HEK293 (cell line): Measurements from ENCODE around the gene HRC.

Experiments
- CTCF ChIA-PET: fragments of 350-600 bp; formaldehyde crosslinking; extraction: SDS; loops from one replicate; lab custom pipeline; 2021; ENCODE audit warnings: antibody characterized with exemption; lab: Yijun Ruan, JAX
- POLR2A ChIA-PET: fragments of 300-600 bp; formaldehyde crosslinking; extraction: SDS; loops from one replicate; lab custom pipeline; 2020; ENCODE audit warnings: antibody characterized with exemption, inconsistent platforms; lab: Yijun Ruan, JAX
- H3K27ac ChIP-seq: fragments of 200-500 bp; sonication (Bioruptor generic); 2 replicates; pipeline ENCODE4 v1.5.1; 2014; ENCODE audit warnings: low read depth, low read length, control low read depth, inconsistent platforms; ENCODE audit errors: extremely low read depth
- H3K36me3 ChIP-seq, 2 experiments: fragments of 200-500 bp in 1 of 2; sonication (Bioruptor generic) in 1 of 2; 1 replicate in 1 of 2; 2 replicates in 1 of 2; pipeline ENCODE4 v1.5.1; 2014 to 2017; ENCODE audit warnings: inconsistent platforms in 2 of 2, low read length in 2 of 2; ENCODE audit not compliant: control insufficient read depth in 2 of 2, insufficient read depth in 1 of 2
- H3K4me1 ChIP-seq: fragments of 200-500 bp; sonication (Bioruptor generic); 2 replicates; pipeline ENCODE4 v1.5.1; 2014; ENCODE audit warnings: mild to moderate bottlenecking, low read length, inconsistent platforms; ENCODE audit not compliant: control insufficient read depth, insufficient read depth
- H3K4me3 ChIP-seq: 2 replicates; pipeline ENCODE4 v1.5.1; 2011; ENCODE audit warnings: low read depth, mild to moderate bottlenecking, control low read depth, low read length, moderate library complexity
- H3K9me3 ChIP-seq: fragments of 200-500 bp; sonication (Bioruptor generic); 2 replicates; pipeline ENCODE4 v1.5.1; 2014; ENCODE audit warnings: low read depth, low read length, inconsistent platforms; ENCODE audit not compliant: control insufficient read depth, insufficient read depth
- KLF8 ChIP-seq: fragments of 450-650 bp; formaldehyde crosslinking; IDR thresholded peaks from 2 replicates; pipeline ENCODE4 v1.5.1; 2016; ENCODE audit warnings: missing biosample characterization, missing genetic modification characterization
- KLF9 ChIP-seq: fragments of 450-650 bp; formaldehyde crosslinking; IDR thresholded peaks from 2 replicates; pipeline ENCODE4 v1.5.1; 2016; ENCODE audit warnings: missing biosample characterization, missing genetic modification characterization, low read depth
- MZF1 ChIP-seq: fragments of 450-650 bp; formaldehyde crosslinking; IDR thresholded peaks from 2 replicates; pipeline ENCODE4 v1.5.1; 2017; ENCODE audit warnings: missing biosample characterization, missing genetic modification characterization, borderline replicate concordance
- PRDM1 ChIP-seq: fragments of 450-650 bp; formaldehyde crosslinking; IDR thresholded peaks from 2 replicates; pipeline ENCODE4; 2016; ENCODE audit warnings: missing biosample characterization, missing genetic modification characterization
- SP2 ChIP-seq: fragments of 450-650 bp; formaldehyde crosslinking; IDR thresholded peaks from 2 replicates; pipeline ENCODE4 v1.5.1; 2016; ENCODE audit warnings: missing biosample characterization, missing genetic modification characterization
- SP3 ChIP-seq: fragments of 450-650 bp; formaldehyde crosslinking; IDR thresholded peaks from 2 replicates; pipeline ENCODE4 v1.5.1; 2016; ENCODE audit warnings: missing biosample characterization, missing genetic modification characterization
- ZBTB26 ChIP-seq: fragments of 450-650 bp; formaldehyde crosslinking; optimal IDR thresholded peaks from 2 replicates; pipeline ENCODE3; 2016; ENCODE audit warnings: missing biosample characterization, mild to moderate bottlenecking, missing genetic modification characterization
- ZNF214 ChIP-seq: fragments of 450-650 bp; formaldehyde crosslinking; IDR thresholded peaks from 2 replicates; pipeline ENCODE4 v1.5.1; 2017; ENCODE audit warnings: missing biosample characterization, mild to moderate bottlenecking, missing genetic modification characterization, borderline replicate concordance
- ZNF366 ChIP-seq: fragments of 450-650 bp; formaldehyde crosslinking; conservative IDR thresholded peaks from 2 replicates; pipeline ENCODE4 v1.5.1; 2016; ENCODE audit warnings: missing biosample characterization, missing genetic modification characterization
- ZNF449 ChIP-seq: fragments of 450-650 bp; formaldehyde crosslinking; IDR thresholded peaks from 2 replicates; pipeline ENCODE4 v1.5.1; 2017; ENCODE audit warnings: missing biosample characterization, mild to moderate bottlenecking, missing genetic modification characterization, moderate library complexity
- ZNF513 ChIP-seq: fragments of 450-650 bp; IDR thresholded peaks from 2 replicates; pipeline ENCODE4 v1.5.1; 2018; ENCODE audit warnings: missing biosample characterization, missing genetic modification characterization
- ZNF580 ChIP-seq: fragments of 450-650 bp; formaldehyde crosslinking; IDR thresholded peaks from 2 replicates; pipeline ENCODE4 v1.5.1; 2016; ENCODE audit warnings: missing biosample characterization, missing genetic modification characterization
- ZNF600 ChIP-seq: fragments of 450-650 bp; formaldehyde crosslinking; IDR thresholded peaks from 2 replicates; pipeline ENCODE4 v1.5.1; 2016; ENCODE audit warnings: missing biosample characterization, missing genetic modification characterization
- ZNF785 ChIP-seq: fragments of 450-650 bp; formaldehyde crosslinking; IDR thresholded peaks from 2 replicates; pipeline ENCODE4 v1.5.1; 2016; ENCODE audit warnings: missing biosample characterization, missing genetic modification characterization

Gene HRC

GRCh38 chr19:49200238-49200862 is 45.2 kb upstream of the HRC start:
- TF ChIP-seq ZNF513 (tag by site-specific recombination) (peak; percentile 53; the same call in 1 of the 2 replicates), ZNF449 (tag by site-specific recombination) (no peak), KLF8 (peak; percentile 70), KLF9 (tag by site-specific recombination) (peak; percentile 47; the same call in 1 of the 2 replicates), ZBTB26 (tag by site-specific recombination) (no peak), ZNF580 (tag by site-specific recombination) (no peak), ZNF785 (tag by site-specific recombination) (no peak), SP2 (tag by site-specific recombination) (peak; percentile 38), SP3 (tag by site-specific recombination) (peak; percentile 44; the same call in 1 of the 2 replicates), MZF1 (tag by site-specific recombination) (no peak)
- ChIA-PET POLR2A (interaction anchor here (1.6 kb wide), 1 partner anchor 14 kb away, joined by 4 read pairs; no protein-coding TSS in a partner anchor), CTCF (interaction anchor here (1.2 to 6.4 kb wide), 8 partner anchors 8 to 103 kb away, joined by 4 to 93 read pairs (median 56); no protein-coding TSS in a partner anchor)
- Histone ChIP-seq H3K4me3 (no peak overlapping the region), H3K9me3 (no peaks in the 10 kb centered on the region), H3K27ac (no peak overlapping the region), H3K4me1 (no peaks in the 10 kb centered on the region), H3K36me3 (peaks cover 6 to 23% of the 10 kb centered on the region in 2 experiments; a peak in 2 of 3 replicates)

- TF ChIP-seq ZNF214 (tag by site-specific recombination) = no peak
- TF ChIP-seq MZF1 (tag by site-specific recombination) = no peak
- no peak overlapping the region for H3K27ac ChIP-seq
- H3K4me3 ChIP-seq = no peak overlapping the region
- no peaks in the 10 kb centered on the region for H3K9me3 ChIP-seq
- peaks cover 0 to 9% of the 10 kb centered on the region in 2 experiments; a peak in 2 of 3 replicates for H3K36me3 ChIP-seq
- ChIA-PET POLR2A (interaction anchor here (0.5 kb wide), 1 partner anchor 288 kb away, joined by 3 read pairs; no protein-coding TSS in a partner anchor), CTCF (interaction anchor here (0.5 to 6.4 kb wide), 14 partner anchors 11 to 1681 kb away, joined by 3 to 93 read pairs (median 12); partner anchors contain the start of gene LIN7B)
- no peaks in the 10 kb centered on the region for H3K4me1 ChIP-seq
Measured at GRCh38 chr19:49196527-49197240, 41.5 kb upstream of the HRC start.

GRCh38 chr19:49194408-49194807 is 39.2 kb upstream of the HRC start:
- TF ChIP-seq ZNF600 (tag by site-specific recombination) = no peak
- peak; percentile 63; the same call in 1 of the 2 replicates for TF ChIP-seq PRDM1 (tag by site-specific recombination)
- TF ChIP-seq ZNF366 (tag by site-specific recombination) = peak; percentile 77
- ChIA-PET POLR2A (no interaction called here), CTCF (interaction anchor here (0.6 to 6.4 kb wide), 5 partner anchors 14 to 689 kb away, joined by 4 to 82 read pairs (median 4); no protein-coding TSS in a partner anchor)
- Histone ChIP-seq H3K9me3 (no peaks in the 10 kb centered on the region), H3K36me3 (peaks cover 0 to 24% of the 10 kb centered on the region in 2 experiments; a peak in 2 of 3 replicates), H3K27ac (no peak overlapping the region), H3K4me1 (no peaks in the 10 kb centered on the region), H3K4me3 (no peak overlapping the region)
